Measurements from ENCODE around the gene HOXA7.

Gene HOXA7

DNA sequence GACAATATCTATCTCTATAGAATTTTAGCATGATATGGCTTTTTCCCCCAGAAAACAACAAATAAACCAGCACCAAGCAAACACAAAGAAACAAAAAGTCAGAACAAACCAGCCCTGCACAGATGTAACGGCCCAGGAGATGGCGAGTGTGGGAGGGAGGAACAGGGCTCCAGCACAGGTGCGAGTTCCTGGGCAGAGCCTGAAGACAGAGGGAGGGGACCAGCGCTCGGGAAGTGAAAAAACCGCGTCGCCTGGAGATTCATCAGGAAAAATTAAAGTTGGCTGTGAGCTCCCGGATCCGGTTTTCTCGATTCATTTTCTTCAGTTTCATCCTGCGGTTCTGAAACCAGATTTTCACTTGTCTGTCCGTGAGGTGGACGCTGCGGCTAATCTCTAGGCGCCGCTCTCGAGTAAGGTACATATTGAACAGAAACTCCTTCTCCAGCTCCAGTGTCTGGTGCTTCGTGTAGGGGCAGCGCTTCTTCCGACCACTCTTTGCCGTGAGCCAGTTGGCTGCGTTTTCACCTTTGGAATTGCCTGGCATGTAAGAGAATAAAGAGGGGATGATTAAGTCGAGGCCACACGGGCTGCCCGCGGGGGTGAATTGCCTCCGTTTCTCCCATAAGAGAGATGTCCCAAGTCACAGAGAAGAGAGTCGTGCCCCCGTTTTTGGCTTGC is 15.3 kb upstream of the HOXA7 start:
- H3K4me3 ChIP-seq (ENCODE audit: low read length) = no peak overlapping the region
- no peak for TF ChIP-seq CTCF (conservative IDR thresholded peaks at IDR 0.05; ENCODE audit: low read depth, low read length)
- DNase-seq (ENCODE audit: low read depth) = no peak

GRCh38 chr7:27171325-27171636 is 14.8 kb upstream of the HOXA7 start:
- no peak overlapping the region for H3K4me3 ChIP-seq (ENCODE audit: low read length)
- TF ChIP-seq CTCF (conservative IDR thresholded peaks at IDR 0.05; ENCODE audit: low read depth, low read length) = no peak
- no peak for DNase-seq (ENCODE audit: low read depth)

- no peak overlapping the region for H3K4me3 ChIP-seq (ENCODE audit: low read length)
- no peak for DNase-seq (ENCODE audit: low read depth)
- TF ChIP-seq CTCF (conservative IDR thresholded peaks at IDR 0.05; ENCODE audit: low read depth, low read length) = no peak
Observed at GRCh38 chr7:27170426-27171324, 14.2 kb upstream of the HOXA7 start.

- H3K4me3 ChIP-seq (ENCODE audit: low read length) = no peak overlapping the region
- no peak for TF ChIP-seq CTCF (conservative IDR thresholded peaks at IDR 0.05; ENCODE audit: low read depth, low read length)
- no peak for DNase-seq (ENCODE audit: low read depth)
Observed at GRCh38 chr7:27169658-27170425, 13.4 kb upstream of the HOXA7 start.

GRCh38 chr7:27168265-27168947 is 11.9 kb upstream of the HOXA7 start:
- no peak overlapping the region for H3K4me3 ChIP-seq (ENCODE audit: low read length)
- TF ChIP-seq CTCF (conservative IDR thresholded peaks at IDR 0.05; ENCODE audit: low read depth, low read length) = no peak
- no peak for DNase-seq (ENCODE audit: low read depth)

GRCh38 chr7:27167916-27168264 is 11.4 kb upstream of the HOXA7 start:
- H3K4me3 ChIP-seq (ENCODE audit: low read length) = no peak overlapping the region
- no peak for DNase-seq (ENCODE audit: low read depth)
- no peak for TF ChIP-seq CTCF (conservative IDR thresholded peaks at IDR 0.05; ENCODE audit: low read depth, low read length)
